Measurements from ENCODE around the gene SSBP2.
A peak's percentile ranks its signal among the peaks of the same experiment; 100 is the strongest.
"Not testable (repeated sequence)": the region's sequence is repeated elsewhere in the genome, so short reads cannot be mapped to it uniquely, and the experiment has no call there.

SSBP2 gene

DNA sequence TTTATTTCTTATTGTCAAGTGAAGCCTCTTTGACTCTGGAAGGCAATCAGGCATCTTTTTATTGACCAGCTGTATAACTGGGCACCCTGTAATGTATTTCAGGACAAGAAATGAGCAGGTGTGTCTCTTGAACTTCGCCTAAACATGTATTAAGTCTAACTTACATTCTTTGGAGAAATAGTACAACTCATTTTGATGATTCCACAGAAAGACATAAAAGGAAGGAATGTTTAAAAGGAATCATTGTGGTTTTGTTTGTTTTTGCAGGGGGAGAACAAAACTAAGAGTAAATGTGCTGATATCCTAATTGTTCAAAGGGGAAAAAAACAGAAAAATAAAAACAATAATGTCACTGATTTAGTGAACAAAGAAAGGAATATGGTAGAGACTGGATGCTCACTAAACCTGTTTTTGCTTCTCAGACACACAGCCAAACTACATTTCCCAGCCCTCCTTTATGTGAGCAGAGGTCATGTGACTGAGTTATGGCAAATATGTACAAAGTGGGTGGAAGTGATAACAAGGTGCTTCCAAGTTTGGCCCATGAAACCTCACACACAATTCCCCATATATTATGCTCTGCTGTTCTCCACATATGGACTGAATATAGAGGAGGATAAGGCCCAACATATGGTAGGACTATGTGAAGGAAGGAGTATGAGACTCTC lies 206.4 kb downstream of the SSBP2 start:
- DNase-seq (ENCODE audit: insufficient read length, low spot score) (no peak), FAIRE-seq (no peak)

DNA sequence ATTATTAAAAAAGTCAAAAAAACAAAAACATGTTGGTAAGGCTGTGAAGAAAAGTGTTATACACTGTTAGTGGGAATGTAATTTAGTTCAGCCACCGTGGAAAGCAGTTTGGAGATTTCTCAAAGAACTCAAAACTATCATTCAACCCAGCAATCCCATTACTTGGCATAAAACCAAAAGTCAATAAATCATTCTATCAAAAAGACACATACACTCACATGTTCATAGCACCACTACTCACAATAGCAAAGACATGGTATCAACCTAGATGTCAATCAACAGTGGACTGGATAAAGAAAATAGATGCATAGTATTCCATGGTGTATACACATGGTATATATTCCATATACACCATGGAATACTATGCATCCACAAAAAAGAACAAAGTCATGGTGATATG lies 208.7 kb downstream of the SSBP2 start:
- FAIRE-seq (no peak), DNase-seq (ENCODE audit: insufficient read length, low spot score) (no peak)

DNA sequence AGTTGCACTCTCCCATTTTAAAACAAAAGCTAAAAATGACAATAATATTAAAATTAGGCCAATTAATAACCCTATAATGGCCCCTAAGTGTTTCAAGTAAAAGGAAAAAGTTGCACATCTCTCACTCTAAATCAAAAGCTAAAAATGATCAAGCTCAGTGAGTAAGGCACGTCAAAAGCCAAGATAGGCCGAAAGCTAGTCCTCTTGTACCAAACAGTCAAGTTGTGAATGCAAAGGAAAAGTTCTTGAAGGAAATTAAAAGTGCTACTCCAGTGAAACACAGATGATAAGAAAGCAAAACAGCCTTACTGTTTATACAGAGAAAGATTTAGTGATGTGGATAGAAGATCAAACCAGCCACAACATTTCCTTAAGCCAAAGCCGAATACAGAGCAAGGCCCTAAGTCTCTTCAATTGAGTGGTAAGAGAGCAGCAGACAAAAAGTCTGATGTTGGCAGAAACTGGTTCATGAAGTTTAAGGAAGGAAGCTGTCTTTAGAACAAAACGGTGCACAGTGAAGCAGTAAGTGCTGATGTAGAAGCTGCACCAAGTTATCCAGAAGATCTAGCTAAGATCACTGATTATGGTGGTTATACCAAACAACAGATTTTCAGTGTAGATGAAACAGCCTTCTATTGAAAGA lies 212.9 kb downstream of the SSBP2 start:
- FAIRE-seq = no peak
- no peak for DNase-seq (ENCODE audit: insufficient read length, low spot score)

DNA sequence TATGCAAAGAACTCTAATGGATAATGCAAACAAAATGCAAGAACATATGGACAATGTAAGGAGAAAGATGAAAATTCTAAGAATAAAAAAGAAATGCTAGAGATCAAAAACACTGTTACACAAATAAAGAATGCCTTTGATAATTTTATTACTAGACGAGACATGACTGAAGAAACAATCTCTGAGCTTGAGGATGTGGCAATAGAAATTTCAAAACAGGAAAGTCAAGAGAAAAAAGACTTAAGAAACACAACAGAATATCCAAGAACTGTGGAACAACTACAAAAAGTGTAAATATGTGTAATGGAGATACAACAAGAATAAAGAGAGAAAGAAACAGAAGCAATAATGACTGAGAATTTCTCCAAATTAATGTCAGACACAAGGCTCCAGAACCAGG lies 216.5 kb downstream of the SSBP2 start:
- DNase-seq (ENCODE audit: insufficient read length, low spot score) (no peak), FAIRE-seq (no peak)

DNA sequence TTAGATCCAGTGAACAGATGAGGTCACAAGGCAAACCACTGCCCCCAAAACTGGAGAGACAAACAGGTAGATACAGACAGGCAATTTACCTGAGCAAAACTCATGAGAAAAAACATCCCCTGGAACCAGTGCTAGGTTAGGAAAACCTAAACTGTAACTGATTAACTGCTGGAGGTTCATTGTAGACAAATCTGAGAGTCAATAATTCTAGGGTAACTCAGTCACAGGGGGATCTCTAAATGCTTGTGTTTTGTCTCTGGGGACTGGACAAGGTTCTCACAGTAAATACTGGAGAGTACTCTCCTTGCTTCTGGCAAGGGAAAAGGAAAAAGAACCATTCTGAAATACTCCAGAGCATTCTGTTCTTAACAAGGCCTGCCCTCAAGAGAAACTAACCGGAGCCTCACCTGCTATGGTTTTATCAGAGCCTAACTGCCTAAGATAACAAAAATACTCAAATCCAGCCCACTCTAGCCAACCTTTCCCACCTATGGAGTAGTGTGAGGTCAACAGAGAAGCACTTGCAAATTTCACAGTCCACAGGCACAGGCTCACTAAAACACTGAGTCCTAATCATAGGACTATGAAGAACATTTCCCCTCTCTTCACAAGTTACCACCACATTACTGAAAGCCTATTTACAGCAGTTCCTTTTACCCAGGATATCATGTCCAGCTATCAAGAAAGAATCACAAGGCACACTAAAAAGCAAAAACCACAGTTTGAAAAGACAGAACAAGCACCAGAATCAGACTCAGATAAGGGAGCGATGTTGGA lies 217.1 kb downstream of the SSBP2 start:
- DNase-seq (ENCODE audit: insufficient read length, low spot score) (no peak), FAIRE-seq (peak; percentile 63)

DNA sequence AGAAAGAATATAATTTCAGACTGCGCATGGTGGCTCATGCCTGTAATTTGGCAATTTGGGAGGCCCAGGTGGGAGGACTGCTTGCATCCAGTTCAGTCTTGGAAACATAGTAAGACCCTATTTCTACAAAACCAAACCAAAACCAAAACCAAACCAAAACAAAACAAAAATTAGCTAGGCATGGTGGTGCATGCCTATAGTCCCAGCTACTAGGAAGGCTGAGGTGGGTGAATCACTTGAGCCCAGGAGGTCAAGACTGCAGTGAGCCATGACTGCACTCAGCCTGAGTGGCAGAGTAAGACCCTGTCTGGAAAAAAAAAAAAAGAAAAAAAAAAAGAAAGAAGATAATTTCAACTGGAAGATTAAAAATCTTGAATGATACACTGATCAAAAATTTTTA lies 220.0 kb downstream of the SSBP2 start:
- FAIRE-seq (no peak), DNase-seq (ENCODE audit: insufficient read length, low spot score) (no peak)

DNA sequence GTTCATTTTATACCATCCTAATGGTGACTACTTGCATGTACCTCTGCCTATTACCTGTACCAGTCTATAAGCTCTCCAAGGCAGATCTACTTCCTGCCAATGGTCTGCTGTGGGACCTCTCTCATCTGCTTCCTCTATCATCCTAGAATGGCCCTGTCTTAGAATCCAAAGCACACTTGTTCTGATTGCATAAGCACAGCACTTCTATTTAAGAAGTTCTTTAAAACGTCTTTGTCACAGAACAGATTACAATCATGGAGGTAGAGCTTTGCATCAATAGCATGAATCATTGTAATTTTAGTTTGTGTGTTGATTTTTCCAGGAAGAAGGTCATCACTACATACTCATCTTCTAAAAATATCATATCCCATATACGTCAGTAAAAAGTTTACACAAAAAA lies 225.2 kb downstream of the SSBP2 start:
- no peak for FAIRE-seq

DNA sequence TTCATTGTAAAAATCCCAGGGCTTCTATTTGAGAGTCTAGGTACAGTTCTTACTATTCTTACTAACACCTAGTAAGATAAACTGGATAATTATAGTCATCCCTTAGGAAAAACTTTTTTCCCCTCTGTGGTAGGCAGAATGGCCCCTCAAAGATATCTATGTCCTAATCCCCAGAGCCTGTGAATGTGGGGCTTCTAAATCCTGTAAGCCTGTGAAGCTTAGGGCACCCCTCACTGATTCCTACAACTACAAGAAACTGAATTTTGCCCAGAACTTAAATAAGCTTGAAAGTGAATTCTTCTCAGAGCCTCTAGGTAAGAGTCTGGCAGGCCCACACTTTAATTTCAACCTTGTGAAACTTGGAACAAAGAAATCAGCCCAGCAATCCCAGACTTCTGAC lies 226.9 kb downstream of the SSBP2 start:
- DNase-seq (ENCODE audit: insufficient read length, low spot score) (no peak), FAIRE-seq (no peak)

More for the DNA sequence above, 225.2 kb downstream of the SSBP2 start:
- no peak for DNase-seq (ENCODE audit: insufficient read length, low spot score)

DNA sequence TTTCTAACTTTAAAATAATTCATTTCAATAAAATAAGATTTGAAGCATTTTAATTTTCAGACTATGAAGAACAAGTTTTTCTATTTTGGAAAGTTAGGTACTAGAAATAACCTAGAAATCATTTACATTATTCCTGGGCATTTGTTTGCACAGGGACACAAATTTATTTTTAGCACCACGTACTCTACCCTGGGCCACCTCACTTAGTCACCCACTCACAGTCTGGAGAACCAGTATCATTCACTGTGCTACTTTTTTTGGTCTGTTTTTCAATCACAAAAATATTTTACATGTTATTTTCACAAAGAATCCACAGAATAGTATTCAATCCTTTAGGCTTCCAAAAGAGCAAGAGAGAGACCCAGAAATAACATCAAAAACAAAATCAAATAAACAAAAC lies 228.3 kb downstream of the SSBP2 start:
- FAIRE-seq (peak; percentile 65), DNase-seq (ENCODE audit: insufficient read length, low spot score) (no peak)

DNA sequence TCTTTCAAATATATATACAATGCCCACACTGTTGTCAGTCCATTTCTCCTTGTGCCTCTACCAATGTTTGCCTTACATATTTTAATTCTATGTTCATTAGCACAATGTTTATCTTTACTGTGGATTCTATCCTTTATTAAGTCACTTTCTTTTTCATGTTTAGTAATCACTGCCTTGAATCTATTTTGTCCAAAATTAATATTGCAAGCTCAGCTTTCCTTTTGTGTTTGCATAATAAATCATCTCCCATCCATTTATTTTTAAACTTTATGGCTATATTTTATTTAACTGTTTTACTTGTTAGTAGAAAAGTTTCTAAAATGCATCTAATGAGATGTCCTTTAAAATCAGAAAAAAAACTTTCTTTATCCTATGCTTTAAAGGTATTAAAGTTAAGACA lies 230.1 kb downstream of the SSBP2 start:
- no peak for DNase-seq (ENCODE audit: insufficient read length, low spot score)

DNA sequence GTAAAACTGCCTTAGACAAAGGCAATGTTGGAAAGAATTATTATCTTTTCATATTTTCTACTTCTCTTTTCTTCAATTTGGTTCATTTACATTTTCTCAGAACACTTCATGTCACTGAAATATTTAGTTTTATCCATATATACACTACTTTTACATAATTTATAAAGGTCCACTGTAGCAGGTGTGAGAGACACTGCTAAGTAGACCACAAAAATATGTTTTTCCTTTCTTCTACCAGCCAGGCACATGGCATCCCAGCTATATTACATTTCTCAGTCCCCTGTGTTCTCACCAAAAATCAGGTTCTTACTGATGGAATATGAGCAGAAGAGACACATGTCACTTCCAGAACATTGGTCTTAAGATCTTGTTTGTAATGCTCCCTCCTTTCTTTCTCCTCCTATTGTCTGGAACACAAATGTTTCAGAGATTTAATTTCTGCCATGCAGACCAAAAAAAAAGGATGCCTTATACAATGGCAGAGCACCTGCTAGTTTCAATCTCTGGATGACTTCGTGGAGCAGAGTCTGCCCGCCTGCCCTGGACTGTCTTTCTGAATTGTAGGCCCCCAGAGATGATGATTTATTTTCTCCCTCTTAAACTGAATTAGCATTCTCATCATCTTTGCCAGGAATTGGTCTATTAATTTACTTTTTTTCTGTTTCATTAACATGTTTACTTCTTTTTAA lies 231.5 kb downstream of the SSBP2 start:
- FAIRE-seq (peak; percentile 65), DNase-seq (ENCODE audit: insufficient read length, low spot score) (no peak)

More for the DNA sequence above, 230.1 kb downstream of the SSBP2 start:
- FAIRE-seq = no peak

DNA sequence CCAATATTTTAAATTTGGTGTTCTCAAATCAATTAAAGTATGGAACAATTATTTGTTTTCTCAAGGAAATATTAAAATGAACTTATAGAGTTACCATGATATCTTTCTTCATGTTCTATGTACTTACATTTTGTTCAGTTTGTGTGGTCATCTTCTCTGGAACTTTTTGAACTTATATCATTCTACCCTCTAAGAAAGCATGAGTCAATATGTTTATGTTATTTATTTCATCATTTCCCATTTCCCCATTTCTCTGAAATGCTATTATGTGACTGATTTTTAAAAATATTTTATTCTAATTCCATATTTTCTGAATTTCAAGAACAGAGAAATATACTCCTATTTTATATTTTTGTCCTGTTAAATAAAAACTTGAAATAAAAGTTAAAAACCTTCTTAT lies 233.4 kb downstream of the SSBP2 start:
- FAIRE-seq (no peak), DNase-seq (ENCODE audit: insufficient read length, low spot score) (no peak)

DNA sequence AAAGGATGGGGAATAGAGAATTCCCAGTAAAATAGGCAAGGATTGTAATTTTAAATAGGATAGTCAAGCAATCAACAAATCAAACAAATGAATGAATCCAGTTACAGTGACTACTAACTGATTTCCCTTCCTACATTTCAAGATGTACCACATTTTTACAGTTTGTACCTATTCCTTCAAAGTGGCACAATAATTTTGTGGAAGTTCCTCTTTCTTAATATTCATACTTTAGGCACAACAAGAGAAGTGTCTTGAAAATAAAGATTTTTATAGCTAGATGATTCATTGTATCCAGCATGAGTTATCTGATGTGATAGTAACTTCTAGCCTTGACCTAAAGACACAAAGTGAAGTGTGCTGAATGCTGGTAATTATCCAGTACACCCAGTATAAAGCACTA lies 234.8 kb downstream of the SSBP2 start:
- DNase-seq (ENCODE audit: insufficient read length, low spot score) = no peak
- no peak for FAIRE-seq

DNA sequence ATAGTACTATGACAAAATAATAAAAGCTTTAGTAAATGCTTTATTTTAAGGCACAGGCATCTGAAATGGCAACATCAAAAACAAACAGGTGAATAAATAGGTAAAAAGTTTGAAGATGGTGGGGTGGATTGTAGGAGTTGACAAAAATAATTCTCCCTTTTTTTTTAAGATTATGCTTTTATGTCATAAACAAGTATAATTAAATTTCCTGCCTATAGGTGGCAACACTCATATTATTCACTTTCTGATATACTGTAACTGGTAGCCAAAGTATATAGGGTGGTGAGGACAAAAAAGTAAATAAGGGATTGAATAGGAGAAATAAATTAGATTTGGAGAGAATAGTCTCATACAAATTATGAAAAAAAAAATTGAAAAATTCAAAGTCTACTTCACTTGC lies 236.9 kb downstream of the SSBP2 start:
- FAIRE-seq (peak; percentile 35), DNase-seq (ENCODE audit: insufficient read length, low spot score) (no peak)

DNA sequence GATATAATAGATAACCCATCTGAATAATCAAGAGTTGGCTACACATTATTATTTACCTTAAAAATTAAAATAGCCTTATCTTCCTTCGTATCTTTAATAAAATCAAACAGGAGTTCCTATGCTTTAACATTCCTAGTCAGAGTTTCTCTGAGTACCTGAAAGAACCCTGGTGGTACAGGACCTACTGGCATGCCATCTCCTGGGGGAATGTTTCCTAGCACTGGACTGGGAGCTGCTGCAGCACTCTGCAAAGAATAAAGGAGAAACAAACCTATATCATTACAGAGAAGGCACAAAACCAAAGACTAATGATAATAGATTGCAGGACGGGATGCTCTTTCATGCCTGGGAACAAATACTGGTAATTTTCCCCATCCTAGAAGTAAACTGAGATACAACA lies 237.4 kb downstream of the SSBP2 start:
- DNase-seq (ENCODE audit: insufficient read length, low spot score) = no peak

DNA sequence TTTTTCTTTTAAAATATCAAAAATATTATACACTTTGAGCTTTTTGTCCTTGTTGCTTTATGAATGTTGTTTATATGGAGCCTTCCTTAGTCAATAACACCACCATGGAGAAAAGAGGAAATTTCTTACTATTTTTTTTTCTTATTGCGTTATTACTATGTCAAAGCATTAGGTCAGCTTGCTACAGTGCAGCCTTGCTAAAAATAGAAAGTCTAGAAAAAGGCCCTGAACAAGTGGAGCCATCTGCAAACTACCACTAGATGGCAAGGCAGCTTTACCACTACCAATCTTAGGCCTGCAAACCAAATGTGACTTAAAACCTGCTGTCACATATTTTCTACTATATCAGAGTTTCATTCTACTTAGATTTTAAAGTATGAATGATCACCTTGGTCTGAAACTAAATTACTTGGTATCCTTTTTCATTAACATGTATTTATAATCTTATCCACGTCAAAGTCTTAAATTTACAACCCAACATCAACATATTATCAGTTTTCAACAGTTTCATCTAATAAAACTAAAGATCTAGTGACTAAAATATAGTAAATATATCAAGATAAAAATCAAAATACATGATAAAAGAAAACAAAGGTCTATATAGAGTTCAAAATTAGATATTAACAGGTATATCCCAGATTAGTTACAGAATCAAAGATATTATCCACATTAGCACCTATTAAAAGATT lies 243.9 kb downstream of the SSBP2 start:
- DNase-seq (ENCODE audit: insufficient read length, low spot score) (peak; percentile 34), FAIRE-seq (peak; percentile 94)

More for the DNA sequence above, 237.4 kb downstream of the SSBP2 start:
- peak; percentile 14 for FAIRE-seq

DNA sequence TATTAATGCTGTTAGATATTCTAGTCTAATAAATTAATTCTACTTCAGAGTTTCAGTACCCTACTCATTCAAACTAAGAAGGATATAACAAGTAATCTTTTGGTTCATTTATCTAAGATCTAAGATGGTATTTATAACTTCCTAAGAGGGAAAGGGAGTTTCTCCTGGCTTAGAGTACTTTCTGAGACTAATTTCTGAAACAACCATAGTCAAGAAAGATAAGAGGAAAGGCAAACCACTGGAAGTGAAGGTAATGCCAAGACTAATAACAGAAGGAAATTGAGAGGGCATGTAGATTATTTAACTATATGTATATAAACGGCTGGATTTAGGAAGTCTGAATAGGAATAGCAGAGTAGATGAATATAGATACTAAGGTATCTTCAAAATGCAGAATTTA lies 244.5 kb downstream of the SSBP2 start:
- FAIRE-seq = peak; percentile 14

DNA sequence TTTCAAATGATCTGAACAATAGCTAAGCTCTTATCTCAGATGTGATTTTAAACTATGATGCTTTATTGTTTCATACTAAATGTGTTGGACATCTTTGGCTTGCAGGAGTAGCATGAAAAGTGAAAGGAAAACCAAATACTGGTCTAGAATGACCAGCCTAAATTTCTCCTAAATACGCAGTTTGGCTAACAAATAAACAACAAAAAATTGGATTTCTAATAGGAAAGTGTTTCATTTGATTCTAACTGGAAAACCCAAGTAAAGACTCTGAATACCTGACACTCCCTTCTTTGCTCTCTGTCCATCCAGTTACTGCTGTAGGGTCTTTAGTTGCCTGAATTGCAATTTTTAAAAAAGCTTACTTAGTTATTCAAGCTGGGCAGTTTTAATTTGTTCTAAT lies 245.2 kb downstream of the SSBP2 start:
- FAIRE-seq (peak; percentile 44), DNase-seq (ENCODE audit: insufficient read length, low spot score) (peak; percentile 1)

More for the DNA sequence above, 244.5 kb downstream of the SSBP2 start:
- no peak for DNase-seq (ENCODE audit: insufficient read length, low spot score)

DNA sequence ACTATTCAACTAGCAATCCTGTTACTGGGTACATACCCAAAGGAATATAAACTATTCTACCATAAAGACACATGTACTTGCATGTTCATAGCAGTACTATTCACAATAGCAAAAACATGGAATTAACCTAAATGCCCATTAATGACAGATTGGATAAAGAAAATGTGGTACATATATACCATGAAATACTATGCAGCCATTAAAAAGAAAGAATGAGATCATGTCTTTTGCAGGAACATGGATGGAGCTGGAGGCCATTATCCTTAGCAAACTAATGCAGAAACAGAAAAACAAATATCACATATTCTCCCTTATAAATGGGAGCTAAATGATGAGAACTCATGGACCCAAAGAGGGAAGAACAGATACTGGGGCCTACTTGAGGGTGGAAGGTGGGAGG lies 247.3 kb downstream of the SSBP2 start:
- FAIRE-seq; DNase-seq (ENCODE audit: insufficient read length, low spot score): not testable (repeated sequence)

DNA sequence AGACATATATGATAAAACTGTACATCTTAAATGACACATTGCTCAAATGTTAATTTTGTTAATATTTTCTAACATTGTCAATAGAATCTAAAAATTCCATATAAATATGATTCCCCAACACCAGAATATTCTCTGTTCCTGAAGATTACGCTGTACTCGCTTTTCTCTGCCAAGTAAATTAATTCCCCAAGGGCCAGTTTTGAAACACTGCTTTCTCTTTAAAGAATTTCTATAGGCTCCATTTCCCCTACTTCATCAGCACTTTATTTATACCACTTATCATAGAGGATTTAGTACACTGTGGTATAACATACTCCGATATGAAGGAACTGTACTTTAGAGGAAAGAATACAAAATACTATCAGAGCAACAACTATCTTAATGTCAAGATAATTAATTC lies 255.6 kb downstream of the SSBP2 start:
- no peak for FAIRE-seq
- no peak for DNase-seq (ENCODE audit: insufficient read length, low spot score)

DNA sequence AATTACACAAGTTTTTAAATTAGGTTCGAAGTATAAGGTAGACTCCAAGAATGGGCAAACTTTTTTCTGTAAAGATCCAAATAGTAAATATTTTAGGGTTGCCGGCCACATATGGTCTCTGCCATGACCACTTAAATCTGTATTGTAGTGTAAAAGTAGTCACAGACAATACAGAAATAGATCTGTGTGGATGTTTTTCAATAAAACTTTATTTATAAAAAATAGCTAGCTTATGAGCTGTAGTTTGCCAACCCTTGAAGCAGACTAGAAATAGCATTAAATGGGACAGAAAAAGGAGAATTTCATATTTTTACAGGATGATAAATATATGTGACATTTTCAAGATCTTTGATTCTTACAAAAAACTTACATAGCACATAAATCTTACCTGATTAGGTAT lies 262.0 kb downstream of the SSBP2 start:
- FAIRE-seq (no peak), DNase-seq (ENCODE audit: insufficient read length, low spot score) (no peak)

All from GM19239 (cell line).